Activated CD8-positive, alpha-beta memory T cell treated with anti-CD3 and anti-CD28 coated beads for 24 hours (primary cell): ENCODE results near the gene CEBPE.

Source experiments
- DNase-seq: peaks from one replicate; pipeline ENCODE4 v3.0.0-alpha.2; 2020

CEBPE gene

GRCh38 chr14:23101986-23102625 is 16.9 kb downstream of the CEBPE start:
- no peak for DNase-seq

GRCh38 chr14:23101213-23101970 is 17.7 kb downstream of the CEBPE start:
- DNase-seq: peak; percentile 41

- DNase-seq: no peak
Observed at GRCh38 chr14:23099212-23099861, 19.7 kb downstream of the CEBPE start.

GRCh38 chr14:23097786-23098185 is 21.3 kb downstream of the CEBPE start:
- DNase-seq: peak; percentile 37

GRCh38 chr14:23095196-23096108 is 23.6 kb downstream of the CEBPE start, which contains the start of gene C14orf119:
Gene C14orf119, plus strand, starts transcription at chr14:23095505. Its CDS starts 2,154 bp downstream, at chr14:23097659.
- DNase-seq: peak; percentile 94

GRCh38 chr14:23094666-23095195 is 24.3 kb downstream of the CEBPE start, which contains the start of gene ACIN1:
Gene ACIN1, minus strand, starts transcription at chr14:23095136. Its CDS starts 24 bp downstream, at chr14:23095112.
- peak; percentile 100 for DNase-seq

- peak; percentile 28 for DNase-seq
Observed at GRCh38 chr14:23093991-23094665, 24.9 kb downstream of the CEBPE start.

GRCh38 chr14:23093526-23093925 is 25.5 kb downstream of the CEBPE start:
- no peak for DNase-seq

GRCh38 chr14:23093104-23093503 is 26.0 kb downstream of the CEBPE start:
- DNase-seq: no peak

GRCh38 chr14:23091294-23092225 is 27.5 kb downstream of the CEBPE start:
- peak; percentile 28 for DNase-seq

- DNase-seq: peak; percentile 5
Observed at GRCh38 chr14:23090254-23090636, 28.8 kb downstream of the CEBPE start.

- peak; percentile 37 for DNase-seq
Observed at GRCh38 chr14:23089498-23090253, 29.4 kb downstream of the CEBPE start.

GRCh38 chr14:23086565-23086964 is 32.5 kb downstream of the CEBPE start:
- peak; percentile 42 for DNase-seq

- DNase-seq: no peak
Observed at GRCh38 chr14:23085458-23085857, 33.6 kb downstream of the CEBPE start.

- DNase-seq: no peak
Observed at GRCh38 chr14:23080474-23080873, 38.6 kb downstream of the CEBPE start.

GRCh38 chr14:23079716-23080115 is 39.3 kb downstream of the CEBPE start:
- DNase-seq: no peak

- peak; percentile 42 for DNase-seq
Observed at GRCh38 chr14:23078692-23079116, 40.4 kb downstream of the CEBPE start.

GRCh38 chr14:23077962-23078361 is 41.1 kb downstream of the CEBPE start:
- peak; percentile 5 for DNase-seq

- peak; percentile 47 for DNase-seq
Observed at GRCh38 chr14:23076785-23077408, 42.2 kb downstream of the CEBPE start.
